OCI-LY1 (cell line): ENCODE measurements around the gene IRF2.

ENCODE experiments used
- EZH2 ChIP-seq: fragments of 200-600 bp; sonication (generic), shearing (Covaris generic); IDR thresholded peaks from 2 replicates; pipeline ENCODE4 v1.8.0; 2017; ENCODE audit warnings: borderline replicate concordance, mixed run types, mild to moderate bottlenecking, antibody characterized with exemption, low read length, moderate library complexity, mixed read lengths
- TF ChIP-seq, protein P1 (sequence below): fragments of 200-600 bp; sonication (generic), shearing (Covaris generic); IDR thresholded peaks from 2 replicates; pipeline ENCODE4 v1.5.1; 2017; ENCODE audit warnings: mild to moderate bottlenecking, antibody characterized with exemption, low read length, moderate library complexity, mixed read lengths

DNA sequence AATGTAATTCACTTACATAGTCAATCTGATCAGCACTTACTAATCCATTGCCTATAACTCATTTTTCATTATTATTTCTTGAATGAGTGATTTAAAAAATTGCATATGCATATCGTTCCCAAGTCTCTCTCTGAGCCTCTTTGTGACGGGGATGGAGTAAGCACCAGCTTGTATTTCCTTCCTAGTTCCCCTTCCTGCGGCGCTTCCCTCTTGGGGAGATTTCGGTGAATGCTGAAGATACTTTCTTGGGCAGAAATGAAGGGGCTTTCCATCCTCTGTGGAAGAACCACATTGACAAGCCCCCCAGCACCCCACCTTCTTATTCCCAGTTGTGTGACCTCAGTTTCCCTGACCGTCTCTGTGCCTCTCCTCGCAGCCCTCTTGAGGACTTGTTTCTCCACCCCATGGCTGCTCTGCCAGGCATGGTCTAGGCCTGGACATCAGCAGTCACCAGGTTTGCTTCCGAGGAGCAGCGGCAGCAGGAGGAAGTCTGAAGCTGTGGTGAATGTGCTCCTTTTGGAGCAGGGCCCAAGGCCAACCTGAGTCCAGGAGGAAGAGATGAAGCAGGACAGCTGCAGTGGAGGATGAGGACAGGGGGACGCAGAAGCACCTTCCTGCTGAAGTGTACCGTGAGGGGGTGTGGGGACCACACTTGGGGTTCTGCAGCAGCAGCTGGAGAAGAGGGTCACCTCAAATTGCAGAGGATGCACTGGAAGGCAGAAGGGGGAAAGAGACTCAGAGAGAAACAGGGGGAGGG, 124.9 kb downstream of the IRF2 start:
- TF ChIP-seq, protein P1, sequence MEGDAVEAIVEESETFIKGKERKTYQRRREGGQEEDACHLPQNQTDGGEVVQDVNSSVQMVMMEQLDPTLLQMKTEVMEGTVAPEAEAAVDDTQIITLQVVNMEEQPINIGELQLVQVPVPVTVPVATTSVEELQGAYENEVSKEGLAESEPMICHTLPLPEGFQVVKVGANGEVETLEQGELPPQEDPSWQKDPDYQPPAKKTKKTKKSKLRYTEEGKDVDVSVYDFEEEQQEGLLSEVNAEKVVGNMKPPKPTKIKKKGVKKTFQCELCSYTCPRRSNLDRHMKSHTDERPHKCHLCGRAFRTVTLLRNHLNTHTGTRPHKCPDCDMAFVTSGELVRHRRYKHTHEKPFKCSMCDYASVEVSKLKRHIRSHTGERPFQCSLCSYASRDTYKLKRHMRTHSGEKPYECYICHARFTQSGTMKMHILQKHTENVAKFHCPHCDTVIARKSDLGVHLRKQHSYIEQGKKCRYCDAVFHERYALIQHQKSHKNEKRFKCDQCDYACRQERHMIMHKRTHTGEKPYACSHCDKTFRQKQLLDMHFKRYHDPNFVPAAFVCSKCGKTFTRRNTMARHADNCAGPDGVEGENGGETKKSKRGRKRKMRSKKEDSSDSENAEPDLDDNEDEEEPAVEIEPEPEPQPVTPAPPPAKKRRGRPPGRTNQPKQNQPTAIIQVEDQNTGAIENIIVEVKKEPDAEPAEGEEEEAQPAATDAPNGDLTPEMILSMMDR: no peak
- no peak for TF ChIP-seq EZH2
